IPS DF 19.7 (cell line): ENCODE data around the gene IRF5.
"Not testable (repeated sequence)": the region's sequence is repeated elsewhere in the genome, so short reads cannot be mapped to it uniquely, and the experiment has no call there.

ENCODE experiments used
- DNase-seq: peaks from one replicate; pipeline ENCODE4 v3.0.0-alpha.2; 2013; ENCODE audit warnings: low read depth, low spot score

IRF5 gene

DNA sequence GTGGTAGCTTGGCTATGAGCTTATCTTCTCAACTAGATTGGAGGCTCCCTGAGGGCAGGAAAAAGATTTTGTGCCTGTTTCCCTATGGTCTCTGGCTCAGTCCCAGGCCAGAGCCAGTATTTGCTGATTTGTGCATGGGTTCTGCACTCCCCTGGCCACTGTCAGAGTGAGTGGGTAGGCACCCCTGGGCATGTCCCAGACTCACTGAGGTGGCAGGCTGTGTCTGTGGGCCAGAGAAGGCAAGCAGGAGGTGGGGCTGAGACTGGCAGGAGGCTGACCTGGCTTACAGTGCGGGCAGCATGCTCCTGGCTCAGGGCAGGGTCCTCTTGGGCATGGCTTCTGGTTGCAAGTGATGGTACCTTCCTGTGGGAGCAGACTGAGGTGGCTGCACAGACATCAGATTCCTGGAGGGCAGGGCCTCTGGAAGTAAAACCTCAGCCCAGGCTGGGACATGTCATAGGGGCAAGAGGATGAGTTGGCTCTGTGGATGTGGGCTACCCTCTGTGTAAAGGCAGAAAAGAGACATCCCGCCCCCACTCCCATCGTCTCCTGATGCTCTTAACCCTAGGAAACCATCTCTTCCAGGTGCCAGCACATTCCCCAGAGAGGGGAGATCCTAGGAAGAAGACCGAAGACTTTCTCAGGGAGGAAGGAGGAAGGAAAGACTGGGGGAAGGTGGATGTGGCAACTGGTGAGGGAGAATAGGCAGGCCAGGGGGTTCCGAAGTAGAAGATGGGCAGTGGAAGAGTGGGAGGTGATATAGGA, 31.5 kb upstream of the IRF5 start:
- DNase-seq: no peak

DNA sequence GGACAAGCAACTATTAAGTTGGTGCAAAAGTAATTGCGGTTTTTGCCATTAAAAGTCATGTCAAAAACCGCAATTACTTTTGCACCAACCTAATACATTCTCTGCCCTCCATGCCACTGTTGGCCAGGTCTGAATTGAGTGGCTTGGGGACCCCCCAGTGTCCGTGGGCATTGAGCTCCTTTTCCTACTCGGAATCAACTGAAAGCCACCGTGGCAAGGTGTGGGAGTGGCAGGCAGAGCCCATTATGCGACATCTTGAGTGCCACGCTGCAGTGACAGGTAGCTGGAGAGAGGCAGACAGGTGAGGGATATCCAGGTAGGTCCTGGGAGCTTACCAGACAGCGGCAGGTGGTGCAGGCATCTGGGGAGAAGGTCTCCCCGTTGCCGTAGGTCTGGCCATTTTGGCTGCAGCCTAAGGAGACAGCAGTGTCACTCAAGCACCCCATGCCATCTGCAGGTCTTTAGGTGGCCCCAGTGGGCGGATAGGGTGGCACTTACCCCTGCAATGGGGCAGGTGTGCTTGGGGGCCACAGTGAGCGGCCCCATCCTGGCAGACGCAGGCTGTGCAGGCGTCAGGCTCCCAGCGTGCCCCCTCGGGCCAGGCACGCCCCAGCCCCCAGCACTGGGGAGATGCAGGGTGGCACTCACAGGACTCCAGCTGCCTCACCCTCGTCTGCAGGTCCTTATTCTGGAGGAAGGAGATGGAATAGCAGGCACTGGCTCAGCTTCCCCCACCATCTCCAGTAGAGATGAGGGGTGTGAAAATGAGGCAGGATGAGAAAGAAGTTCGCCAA, 30.8 kb upstream of the IRF5 start:
- no peak for DNase-seq

DNA sequence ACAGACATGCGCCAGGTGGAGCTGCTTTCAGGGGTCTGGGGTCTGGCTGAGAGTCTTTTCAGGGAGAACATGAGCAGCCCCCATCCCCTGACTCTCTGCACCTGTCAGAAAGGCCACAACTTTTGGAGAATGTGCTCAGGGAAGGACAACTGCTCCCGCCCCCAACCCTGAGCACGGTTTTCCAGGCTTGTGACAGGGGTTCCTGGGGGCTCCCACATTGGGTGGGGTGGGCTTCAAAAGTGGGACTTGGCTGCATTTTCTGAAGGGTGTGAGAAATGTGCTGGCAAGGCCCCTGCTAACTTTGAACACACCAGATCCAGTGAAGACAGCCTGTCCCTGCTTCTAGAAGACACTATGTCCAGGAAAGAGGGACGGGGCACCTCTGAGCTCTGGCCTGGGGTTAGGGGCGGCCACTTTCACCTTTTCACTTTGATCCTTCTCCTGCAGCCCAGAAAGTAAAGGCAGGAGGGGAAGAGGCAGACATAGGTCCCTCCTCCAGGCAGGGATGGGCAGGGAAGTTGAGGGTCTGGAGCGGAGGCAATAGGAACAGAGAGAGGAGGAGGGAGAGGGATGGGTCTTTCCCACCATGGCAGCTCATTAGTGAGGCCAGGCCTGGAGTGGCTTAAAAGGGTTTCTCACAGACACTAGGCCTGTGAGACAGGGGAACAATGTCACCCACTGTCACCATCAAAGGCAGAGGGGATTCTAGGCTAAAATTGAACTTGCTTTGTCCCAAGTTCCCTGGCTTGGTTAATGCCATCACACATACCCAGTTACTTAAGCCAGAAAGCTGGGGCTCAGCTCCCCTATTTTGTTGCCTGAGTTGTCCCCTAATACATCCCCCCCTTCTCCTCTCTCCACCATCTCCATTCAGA, 28.7 kb upstream of the IRF5 start:
- no peak for DNase-seq

DNA sequence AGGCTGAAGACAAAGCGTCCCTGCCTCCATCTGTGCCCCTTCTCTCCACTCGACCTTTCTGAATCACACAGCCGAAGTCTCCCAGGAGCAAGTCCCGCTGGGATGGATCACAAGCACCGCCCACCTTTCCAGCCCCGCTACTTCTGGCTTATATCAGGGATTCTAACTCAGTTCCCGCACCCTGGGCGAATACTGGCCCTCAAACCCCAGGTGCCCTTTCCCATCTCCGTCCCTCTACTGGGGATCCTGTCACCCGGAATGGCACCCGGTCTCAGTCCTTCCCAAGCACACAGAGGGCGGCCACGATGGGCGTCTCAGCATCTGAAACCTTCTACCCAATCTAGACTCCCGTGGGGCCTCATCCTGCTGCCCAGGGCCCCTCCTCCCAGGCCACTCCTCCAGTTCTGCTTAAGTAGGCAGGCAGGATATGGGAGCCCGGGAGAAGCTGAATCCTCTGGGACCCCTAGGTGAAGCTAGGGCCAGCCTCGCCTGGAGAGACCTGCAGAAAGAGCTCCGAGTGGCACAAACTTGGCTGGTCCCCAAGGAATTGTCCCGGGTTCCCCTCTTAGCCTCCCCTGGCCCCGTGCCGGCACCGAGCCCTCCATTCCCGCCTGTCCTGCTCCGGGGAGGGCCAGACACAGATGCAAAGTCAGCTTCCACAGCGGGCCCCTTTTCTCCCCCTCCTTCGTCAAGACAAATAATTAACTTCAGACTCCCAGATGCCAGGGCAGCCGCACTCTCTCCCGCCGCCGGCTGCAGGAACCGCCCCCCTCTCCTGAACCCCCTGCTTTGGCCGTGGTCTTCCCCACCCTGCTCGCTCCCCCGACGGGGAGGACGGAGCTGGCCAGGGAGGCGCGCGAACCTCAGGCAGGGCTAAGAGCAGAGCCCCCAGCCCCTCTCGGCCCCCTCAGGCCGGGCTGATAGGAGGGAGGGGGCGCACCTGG, 27.8 kb upstream of the IRF5 start:
- no peak for DNase-seq

DNA sequence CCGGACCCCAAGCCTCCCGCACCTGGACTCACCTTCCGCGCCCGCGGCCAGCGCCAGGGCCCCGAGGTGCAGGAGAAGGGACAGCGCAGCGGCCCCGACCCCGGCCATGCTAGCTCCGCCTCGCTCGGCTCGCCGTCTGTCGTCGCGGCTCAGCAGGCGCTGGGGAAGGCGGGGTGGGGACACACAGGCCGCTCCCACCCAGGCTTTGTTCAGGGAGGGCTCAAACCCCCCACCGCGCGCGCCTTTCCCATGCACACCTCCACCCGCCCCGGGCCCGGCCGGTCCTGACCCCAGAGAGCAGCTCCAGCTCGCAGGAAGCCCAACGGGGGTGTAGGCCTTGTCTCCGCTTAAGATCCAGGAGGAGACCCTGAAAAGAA, 27.2 kb upstream of the IRF5 start, which contains the start of gene KCP:
Gene KCP (minus strand): TSS at position 141 of the 377 bp plus-strand sequence. CDS start 33 bp downstream, at position 108.
- no peak for DNase-seq

- DNase-seq: peak; percentile 75
These were observed 26.2 kb upstream of the IRF5 start for GRCh38 chr7:128911423-128912031.

DNA sequence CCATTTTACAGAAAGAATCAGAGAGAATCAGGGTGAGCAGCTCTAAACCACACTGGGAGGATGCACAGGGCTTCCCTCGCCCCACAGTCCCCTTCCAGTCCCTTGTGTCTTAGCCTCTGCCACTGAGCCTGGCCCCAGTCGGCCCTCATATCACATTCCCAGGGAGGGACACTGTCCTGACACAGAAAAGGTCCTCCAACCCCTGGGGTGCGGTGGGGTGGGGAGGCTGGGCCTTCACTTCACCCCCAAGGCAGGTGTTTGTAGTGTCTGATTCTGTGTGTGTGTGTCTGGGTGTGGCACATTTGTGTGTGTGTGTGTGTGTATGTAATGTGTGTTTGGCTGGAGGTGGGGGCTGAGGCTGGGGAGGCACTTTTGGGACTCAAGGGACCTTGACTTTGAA, 25.4 kb upstream of the IRF5 start:
- no peak for DNase-seq

- DNase-seq: not testable (repeated sequence)
These were observed 24.8 kb upstream of the IRF5 start for GRCh38 chr7:128912709-128913495.

DNA sequence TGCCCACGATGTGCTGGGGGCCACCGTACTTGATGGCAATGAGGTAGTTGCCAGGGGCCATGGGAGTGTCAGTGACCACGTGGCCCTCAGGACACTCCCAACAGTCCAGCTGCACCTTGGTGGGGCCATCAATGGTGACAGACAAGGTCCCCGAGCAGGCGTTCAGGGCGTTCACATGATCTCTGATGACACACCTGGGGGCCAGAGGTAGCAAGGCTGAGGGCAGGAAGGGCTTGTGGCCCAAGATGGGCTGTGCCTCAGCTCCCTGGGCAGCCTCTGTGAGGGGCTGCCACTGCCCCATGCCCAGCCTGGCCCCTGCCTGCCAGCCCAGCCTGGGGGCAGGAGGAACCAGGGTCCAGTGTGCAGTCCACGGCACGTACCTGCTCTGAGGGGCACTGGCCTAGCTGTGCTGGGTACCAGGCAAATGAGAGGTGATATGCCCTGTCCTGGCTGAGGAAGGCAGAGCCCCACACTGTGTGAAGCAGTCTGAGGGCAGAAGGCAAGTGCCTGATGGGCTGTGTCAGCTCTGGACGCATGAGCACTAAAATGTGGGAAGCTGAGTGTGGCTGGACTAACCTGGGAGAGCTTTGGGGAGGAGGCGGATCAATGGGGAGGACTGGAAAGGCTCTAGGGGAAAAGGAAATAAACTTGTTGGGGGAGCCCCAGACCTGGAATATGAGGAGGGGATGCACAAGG, 23.7 kb upstream of the IRF5 start:
- no peak for DNase-seq

GRCh38 chr7:128914566-128915151, 23.1 kb upstream of the IRF5 start:
- no peak for DNase-seq

DNA sequence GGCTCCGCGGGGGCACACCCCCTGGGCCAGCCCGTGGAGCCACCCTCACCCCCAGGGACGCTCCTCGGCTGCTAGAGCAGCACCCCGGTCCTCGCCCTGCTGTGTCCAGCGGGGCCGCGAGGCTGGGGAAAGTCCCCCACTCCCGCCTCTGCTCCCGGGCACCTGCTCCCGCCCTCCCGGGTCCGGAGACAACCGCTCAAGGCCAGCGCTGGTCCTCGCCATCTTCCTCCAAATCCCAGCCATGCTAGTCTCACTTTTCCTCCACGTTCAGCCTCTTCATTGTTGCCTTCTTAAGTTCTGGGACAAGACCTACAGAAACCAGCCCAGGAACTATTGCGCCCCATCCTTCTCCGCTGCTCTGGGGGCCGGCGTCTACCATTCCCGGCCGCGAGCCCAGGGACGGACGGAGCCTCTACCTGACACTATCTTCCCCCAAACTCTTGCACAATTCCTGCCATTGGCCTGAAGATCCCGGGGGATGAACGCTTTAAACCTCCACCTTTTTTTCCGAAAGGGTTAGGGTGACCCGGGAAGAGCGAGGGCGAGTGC, 22.4 kb upstream of the IRF5 start:
- no peak for DNase-seq

DNA sequence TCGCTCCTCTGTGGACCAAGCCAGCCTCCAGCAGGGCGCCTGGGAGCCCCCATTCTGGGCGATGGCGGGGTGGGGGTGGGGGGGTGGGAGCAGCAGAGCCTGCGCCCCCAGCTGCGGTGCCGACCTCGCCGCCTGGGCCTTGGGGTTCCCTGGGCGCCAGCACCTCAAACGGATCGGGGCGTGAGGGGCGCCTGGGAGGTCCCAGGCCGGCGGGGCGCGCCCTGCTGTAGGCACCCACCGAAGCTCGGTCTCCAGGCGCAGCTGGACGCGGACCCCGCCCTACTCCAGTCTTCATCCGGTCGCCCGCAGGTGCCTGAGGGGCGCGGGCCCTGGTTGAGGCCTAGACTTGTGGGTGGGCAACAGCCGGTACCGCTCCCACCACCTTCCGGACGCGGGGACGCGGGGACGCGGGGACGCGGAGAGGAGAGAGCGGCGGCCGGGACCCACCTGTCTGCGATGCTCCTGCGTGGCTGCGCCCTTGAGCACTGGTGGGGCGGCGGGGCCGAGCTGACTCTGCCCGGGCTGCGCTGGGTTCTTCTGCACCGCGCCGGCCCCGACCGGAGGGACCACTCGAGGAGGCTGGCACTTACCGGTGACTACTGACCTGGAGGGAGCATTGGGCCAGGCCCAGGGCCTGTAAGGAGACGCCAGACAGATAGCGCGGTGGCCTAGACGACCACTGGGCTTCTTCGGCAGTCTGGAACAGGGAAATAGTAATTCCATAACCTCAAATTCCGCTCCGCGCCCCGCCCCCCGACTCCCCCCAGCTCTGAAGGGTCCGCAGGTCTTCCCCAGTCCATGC, 21.7 kb upstream of the IRF5 start:
- no peak for DNase-seq

DNA sequence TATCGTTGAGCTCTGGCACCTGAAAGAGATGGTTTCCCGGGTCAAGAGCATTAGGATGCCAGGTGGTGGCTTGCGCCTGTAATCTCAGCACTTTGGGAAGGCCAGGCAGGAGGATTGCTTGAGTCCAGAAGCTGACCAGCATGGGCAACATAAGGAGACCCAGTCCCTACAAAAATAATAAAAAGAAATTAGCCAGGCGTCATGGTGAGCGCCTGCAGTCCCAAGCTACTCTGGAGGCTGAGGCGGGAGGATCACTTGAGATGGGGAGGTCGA, 21.1 kb upstream of the IRF5 start:
- DNase-seq: no peak

- no peak for DNase-seq
These were observed 20.6 kb upstream of the IRF5 start for GRCh38 chr7:128917122-128917521.

GRCh38 chr7:128918016-128918665, 19.6 kb upstream of the IRF5 start:
- no peak for DNase-seq

GRCh38 chr7:128919241-128919640, 18.5 kb upstream of the IRF5 start:
- DNase-seq: no peak
